G401.6 (cell line): ENCODE data around the gene GMPR2.

ENCODE experiments used
- FAIRE-seq: peaks from 2 replicates; lab custom pipeline; 2012; peaks lifted over from hg19 to GRCh38; lab: Jason Lieb, UNC

GMPR2 gene

GRCh38 chr14:24252289-24253124 is 19.8 kb downstream of the GMPR2 start:
- no peak for FAIRE-seq

DNA sequence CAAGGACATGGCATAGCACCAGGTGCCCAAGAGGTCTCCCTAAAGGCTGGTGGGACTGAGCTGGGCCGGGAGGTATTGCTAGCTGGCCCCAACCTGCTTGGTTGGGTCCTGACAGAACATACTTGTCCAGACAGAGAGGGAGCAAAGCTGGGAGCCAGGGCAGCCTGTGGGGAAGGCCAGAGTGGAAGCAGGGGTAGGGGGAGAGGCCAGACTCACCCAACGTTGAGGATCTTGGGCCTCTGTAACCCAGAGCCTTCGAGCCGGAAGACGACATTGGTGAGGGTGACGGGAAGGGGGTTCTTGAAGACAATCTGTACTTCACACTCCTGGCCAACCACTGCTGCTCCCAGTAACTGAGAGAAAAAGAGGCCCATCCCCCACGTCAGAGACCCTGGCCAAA is 21.2 kb downstream of the GMPR2 start:
- FAIRE-seq: no peak

DNA sequence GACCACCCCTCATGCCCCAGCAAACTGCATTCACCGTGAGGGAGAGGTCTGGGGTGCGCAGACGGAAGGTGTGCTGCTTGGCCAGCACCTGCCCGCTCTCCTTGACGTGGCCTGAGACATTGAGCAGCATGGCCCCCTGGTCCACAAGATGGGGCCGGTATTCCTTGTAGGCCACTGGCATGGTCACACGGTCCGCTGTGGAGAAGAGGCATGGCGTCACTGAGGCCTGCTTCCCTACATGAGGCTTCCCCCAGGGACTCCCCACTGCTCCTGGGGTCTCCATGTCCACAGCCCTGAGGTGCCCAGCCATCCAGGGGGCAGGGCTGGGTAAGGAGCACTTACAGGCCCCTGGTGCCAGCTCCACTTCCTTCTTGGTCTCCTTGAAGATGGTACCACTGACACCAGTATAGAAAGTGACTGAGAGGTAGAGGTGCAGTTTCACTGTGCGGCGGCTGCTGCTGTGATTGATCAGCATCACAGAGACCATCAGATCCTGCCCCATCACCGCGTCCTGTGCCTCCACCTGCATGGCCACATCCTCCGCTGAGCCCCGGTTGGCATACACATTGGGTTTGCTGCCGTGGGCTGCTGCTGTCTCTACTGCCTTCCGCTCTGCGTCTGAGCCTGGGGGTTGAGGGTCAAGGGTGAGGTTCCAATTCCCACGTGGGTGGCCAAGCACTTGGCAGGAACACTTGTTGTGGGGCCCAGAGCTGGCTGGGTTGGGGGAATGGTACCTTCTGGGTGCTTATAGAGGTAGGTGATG is 22.1 kb downstream of the GMPR2 start:
- FAIRE-seq: no peak

- FAIRE-seq: no peak
Observed at GRCh38 chr14:24255438-24255837, 22.7 kb downstream of the GMPR2 start.

GRCh38 chr14:24255931-24256711 is 23.4 kb downstream of the GMPR2 start:
- FAIRE-seq: no peak

DNA sequence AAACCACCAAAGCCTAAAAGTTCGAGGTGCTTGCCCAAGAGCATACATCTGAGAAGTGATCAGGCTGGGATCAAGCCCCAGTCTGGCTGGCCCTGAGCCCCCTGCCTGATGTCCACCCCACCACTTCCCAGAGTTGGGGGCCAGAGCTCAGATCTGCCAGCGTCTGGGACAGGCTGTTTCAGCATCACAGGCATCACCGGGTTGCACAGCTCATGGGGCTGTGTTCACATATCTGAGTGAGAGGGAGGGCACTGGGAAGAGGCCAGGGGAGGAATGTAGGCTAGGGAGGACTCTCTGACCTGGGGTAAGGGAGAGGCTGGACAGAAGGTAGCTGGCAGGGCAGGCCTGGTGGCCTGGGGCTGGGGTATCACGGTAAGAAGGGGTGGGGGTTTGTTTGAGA is 24.2 kb downstream of the GMPR2 start:
- FAIRE-seq: no peak

- no peak for FAIRE-seq
Observed at GRCh38 chr14:24258119-24258518, 25.4 kb downstream of the GMPR2 start.

DNA sequence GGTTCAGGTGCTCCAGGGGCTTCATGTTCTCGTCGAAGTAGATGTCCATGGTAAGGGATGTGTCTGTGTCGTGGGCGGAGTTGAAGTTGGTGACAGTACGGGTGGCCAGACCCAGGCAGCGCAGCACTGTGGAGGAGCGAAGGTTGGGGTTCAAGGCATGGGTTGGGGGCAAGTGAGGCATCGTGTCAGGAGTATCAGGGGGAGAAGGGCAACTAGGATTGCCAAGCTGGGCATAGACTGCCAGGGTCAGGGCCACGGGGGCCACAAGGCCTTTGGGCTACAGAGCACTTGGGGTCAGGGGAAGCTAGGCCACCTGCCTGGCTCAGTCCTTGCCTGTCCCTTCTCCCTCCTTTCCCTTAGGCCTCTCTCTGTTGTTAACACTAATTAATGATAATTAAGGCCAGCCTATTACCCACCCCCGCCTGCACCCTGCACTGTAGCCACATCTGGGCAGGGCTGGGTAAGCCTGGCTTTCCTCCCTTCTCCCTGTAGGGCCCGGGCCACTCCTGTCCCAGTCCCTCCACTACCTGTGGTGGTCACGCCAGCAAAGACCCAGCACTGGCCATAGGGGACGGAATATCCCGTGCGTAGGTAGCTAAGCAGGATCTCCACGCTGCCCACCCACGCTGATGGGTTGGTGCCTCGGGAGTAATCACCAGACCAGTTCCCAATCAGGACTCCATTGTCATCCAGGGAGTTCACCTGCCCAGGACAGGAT is 26.0 kb downstream of the GMPR2 start:
- no peak for FAIRE-seq

GRCh38 chr14:24259282-24260025 is 26.7 kb downstream of the GMPR2 start:
- no peak for FAIRE-seq

- no peak for FAIRE-seq
Observed at GRCh38 chr14:24260026-24260779, 27.5 kb downstream of the GMPR2 start.

- FAIRE-seq: no peak
Observed at GRCh38 chr14:24260780-24261157, 28.0 kb downstream of the GMPR2 start.

GRCh38 chr14:24261256-24261968 is 28.7 kb downstream of the GMPR2 start:
- no peak for FAIRE-seq

GRCh38 chr14:24261969-24262327 is 29.2 kb downstream of the GMPR2 start:
- no peak for FAIRE-seq

DNA sequence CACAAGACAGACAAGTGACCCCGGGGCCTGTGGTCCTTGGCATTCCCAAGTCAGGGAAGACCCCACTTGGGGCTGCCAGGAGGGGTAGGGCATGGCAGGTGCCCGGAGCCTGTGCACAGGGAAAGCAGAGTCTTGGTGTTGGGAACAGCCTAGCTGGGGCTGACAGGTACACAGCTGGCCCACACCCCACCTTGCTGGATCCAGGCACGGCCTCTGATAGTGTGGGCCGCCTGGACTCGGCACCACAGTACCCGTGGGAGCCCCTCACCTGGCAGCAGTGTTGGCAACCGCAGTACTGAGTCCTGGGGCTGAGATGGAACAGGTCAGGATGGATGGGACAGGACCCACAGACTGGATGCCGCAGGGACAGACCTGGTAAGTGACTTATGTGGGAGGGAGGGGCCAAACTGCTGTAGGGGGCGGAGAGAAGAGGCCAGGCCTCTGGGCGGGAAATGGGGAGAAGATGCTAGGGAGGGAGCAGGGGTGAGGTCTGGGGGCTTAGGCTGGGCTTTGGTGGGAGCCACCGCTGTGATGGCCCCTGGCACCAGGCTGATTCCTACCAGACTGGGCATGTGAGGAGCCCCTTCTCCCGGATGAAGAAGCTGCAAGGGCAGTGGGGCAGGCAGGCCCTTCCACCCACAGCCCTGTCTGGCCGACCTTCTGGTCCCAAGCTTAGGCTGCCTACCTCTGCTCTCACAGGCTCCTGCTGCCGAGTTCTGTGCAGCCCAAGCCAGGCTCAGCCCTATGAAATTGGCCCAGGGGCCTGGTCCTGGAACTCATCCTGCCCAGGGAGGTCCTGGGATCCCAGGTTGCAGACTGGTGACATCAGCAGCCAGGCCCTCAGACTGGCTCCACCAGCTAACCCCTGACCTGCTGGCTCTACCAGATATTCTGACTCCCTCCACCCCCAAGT is 30.3 kb downstream of the GMPR2 start, which contains the start of gene TGM1:
Gene TGM1 (minus strand): TSS at position 357 of the 913 bp plus-strand sequence. CDS start 825 bp downstream, outside the sequence.
- no peak for FAIRE-seq

GRCh38 chr14:24263848-24264247 is 31.1 kb downstream of the GMPR2 start:
- no peak for FAIRE-seq

DNA sequence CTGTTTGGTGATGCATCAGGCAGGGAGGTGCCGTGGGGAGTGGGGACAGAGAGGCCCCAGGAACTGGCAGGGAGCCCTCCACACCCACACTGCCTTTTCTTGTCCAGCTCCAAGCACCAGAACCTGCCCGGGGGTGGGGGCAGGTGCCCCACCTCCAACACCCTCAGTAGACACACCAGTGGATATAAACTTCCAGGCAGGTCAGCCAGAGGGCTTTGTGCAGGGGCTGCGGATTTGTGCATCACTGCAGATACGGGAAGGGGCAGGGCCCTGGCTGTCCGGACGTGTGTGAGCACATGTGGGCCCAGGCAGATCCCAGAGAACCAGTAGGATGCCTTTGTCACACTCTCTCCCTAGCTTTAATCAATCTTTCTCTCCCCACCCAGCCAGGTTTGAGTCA is 31.6 kb downstream of the GMPR2 start:
- no peak for FAIRE-seq

DNA sequence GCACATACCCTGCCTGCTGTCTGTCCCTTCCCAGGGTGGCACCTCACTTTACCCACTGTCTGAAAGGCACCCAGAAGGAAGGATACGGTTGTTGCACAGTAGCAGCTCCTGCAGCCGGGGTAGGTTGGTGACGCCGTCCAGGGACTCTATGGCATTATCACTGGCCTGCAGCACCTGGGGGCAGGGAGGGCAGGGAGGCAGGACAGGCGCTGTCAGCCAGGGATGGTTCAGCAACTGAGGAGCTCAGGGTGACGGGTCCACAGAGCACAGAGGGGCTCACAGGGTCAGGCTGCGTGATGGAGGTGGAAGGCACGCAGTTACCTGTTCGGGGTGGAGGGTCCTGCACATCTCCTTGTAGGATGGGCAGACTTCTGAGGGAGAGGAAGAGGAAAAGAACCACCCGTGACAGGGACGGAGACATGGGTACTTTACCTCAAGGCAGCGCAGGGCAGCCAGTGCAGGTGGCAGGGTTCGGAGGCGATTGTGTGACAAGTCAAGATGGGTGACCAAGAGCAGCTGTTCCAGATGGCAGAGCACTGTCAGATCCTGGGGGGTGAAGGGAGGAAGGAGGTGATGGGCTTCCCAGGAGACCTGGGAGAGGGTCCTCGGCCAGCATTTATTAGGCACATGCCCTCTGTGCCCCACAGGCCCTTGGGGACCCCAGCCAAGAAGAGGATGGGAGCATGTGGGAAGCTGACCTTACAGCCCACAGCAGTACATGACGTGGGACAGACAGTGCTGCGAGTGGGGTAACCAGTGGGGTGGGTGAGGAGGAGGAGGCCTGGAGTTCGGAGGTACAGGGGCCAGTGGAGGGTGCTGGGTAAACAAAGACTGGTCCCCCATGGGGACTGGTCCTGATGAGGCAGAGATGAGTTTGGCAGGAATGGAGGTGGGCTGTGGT is 33.9 kb downstream of the GMPR2 start:
- no peak for FAIRE-seq

DNA sequence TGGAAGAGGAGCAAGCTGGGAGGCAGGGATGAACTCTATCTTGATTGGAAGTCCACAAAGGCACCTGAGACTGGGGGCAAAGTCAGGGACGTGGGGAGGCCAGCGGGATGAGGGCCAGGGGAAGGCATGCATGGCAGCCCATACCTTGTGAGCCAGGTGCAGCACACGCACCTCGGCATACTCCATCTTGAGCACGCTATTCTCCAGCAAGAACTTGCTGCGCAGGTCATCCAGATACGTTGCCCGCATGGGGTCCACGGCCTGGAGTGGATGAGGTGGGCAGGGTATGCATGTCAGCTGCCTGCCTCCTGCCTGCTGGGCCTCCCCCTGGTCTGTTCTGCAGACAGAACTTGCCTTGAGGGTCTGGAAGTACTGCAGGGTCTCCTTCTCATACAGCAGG is 34.8 kb downstream of the GMPR2 start:
- no peak for FAIRE-seq
